ENCODE data around the gene DPPA3.

DNA sequence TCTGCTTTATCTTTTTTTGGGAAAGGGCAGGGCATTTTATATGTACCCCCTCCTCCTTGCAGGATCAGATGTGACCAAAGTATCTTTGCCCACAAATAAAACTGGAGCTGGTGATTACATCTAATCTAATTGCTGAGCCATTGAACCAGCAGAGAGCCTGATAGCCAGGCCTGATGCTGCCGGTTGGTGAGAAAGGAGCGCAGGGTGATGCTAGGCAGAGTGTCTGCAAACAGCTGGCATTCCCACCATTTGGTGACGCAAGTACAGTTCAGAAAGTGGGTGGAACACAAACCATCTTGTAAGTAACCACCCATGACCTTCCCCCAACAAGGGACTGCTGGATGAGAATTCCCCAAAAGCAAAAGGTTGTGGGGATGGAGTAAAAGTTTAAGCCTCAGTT is 12.7 kb downstream of the DPPA3 start:
- TF ChIP-seq, protein P1, sequence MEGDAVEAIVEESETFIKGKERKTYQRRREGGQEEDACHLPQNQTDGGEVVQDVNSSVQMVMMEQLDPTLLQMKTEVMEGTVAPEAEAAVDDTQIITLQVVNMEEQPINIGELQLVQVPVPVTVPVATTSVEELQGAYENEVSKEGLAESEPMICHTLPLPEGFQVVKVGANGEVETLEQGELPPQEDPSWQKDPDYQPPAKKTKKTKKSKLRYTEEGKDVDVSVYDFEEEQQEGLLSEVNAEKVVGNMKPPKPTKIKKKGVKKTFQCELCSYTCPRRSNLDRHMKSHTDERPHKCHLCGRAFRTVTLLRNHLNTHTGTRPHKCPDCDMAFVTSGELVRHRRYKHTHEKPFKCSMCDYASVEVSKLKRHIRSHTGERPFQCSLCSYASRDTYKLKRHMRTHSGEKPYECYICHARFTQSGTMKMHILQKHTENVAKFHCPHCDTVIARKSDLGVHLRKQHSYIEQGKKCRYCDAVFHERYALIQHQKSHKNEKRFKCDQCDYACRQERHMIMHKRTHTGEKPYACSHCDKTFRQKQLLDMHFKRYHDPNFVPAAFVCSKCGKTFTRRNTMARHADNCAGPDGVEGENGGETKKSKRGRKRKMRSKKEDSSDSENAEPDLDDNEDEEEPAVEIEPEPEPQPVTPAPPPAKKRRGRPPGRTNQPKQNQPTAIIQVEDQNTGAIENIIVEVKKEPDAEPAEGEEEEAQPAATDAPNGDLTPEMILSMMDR (IDR thresholded peaks at IDR 0.05) = no peak
- TF ChIP-seq EP300 (IDR thresholded peaks at IDR 0.05) = no peak

Measured in ovary (tissue), 3 donors.